OCI-LY3 (cell line): ENCODE results near the gene IFRD2.

Experiments used
- H2AFZ ChIP-seq: fragments of 200-600, 300-600 bp; shearing (Covaris generic); 2 replicates; pipeline ENCODE4 v1.6.0; 2014; ENCODE audit warnings: antibody characterized with exemption, low read depth, low read length
- H3K27ac ChIP-seq: fragments of 200-600, 300-600 bp; sonication (generic); 2 replicates; pipeline ENCODE4 v1.5.1; 2014; ENCODE audit warnings: mild to moderate bottlenecking, low read length, moderate library complexity, mixed read lengths
- H3K27me3 ChIP-seq: fragments of 200-600, 300-600 bp; sonication (generic); 2 replicates; pipeline ENCODE4 v1.6.1; 2014; ENCODE audit warnings: low read depth, low read length, mixed read lengths
- H3K36me3 ChIP-seq: fragments of 200-600, 300-600 bp; sonication (generic); replicated peaks from 2 replicates; pipeline ENCODE3; 2014; ENCODE audit warnings: low read depth, low read length, mixed read lengths
- H3K4me1 ChIP-seq: fragments of 300-600, 200-600 bp; sonication (generic); 2 replicates; pipeline ENCODE4 v1.6.1; 2014; ENCODE audit warnings: low read length, mixed read lengths
- H3K4me2 ChIP-seq: fragments of 200-600, 300-600 bp; sonication (generic); 2 replicates; pipeline ENCODE4 v1.6.1; 2014; ENCODE audit warnings: low read length, mixed read lengths
- H3K4me3 ChIP-seq: fragments of 300-600, 200-600 bp; sonication (generic); 2 replicates; pipeline ENCODE4 v1.5.1; 2014; ENCODE audit warnings: antibody characterized with exemption, mild to moderate bottlenecking, low read length, moderate library complexity
- H3K79me2 ChIP-seq: fragments of 300-600, 200-600 bp; shearing (Covaris generic); 2 replicates; pipeline ENCODE4 v1.6.1; 2014; ENCODE audit warnings: mild to moderate bottlenecking, low read length, mixed read lengths
- H3K9ac ChIP-seq: fragments of 300-600, 200-600 bp; shearing (Covaris generic); 2 replicates; pipeline ENCODE4 v1.6.0; 2014; ENCODE audit warnings: mild to moderate bottlenecking, low read length, moderate library complexity
- H3K9me3 ChIP-seq: fragments of 200-600, 300-600 bp; shearing (Covaris generic); 2 replicates; pipeline ENCODE4 v1.6.1; 2014; ENCODE audit warnings: low read length, mixed read lengths; ENCODE audit not compliant: insufficient read depth
- H4K20me1 ChIP-seq: fragments of 200-600, 300-600 bp; sonication (generic); 2 replicates; pipeline ENCODE4 v1.6.1; 2016; ENCODE audit warnings: low read length, mixed read lengths; ENCODE audit not compliant: insufficient read depth
- EZH2phosphoT487 ChIP-seq: fragments of 200-600 bp; shearing (Covaris generic); IDR thresholded peaks from 2 replicates; pipeline ENCODE4 v1.6.1; 2018; ENCODE audit warnings: antibody characterized with exemption, mixed run types, low read depth
- TF ChIP-seq, protein P1 (sequence below): fragments of 200-600, 300-600 bp; sonication (generic); IDR thresholded peaks from 2 replicates; pipeline ENCODE4 v1.5.1; 2014; ENCODE audit warnings: antibody characterized with exemption, low read length, low read depth

IFRD2 gene

GRCh38 chr3:50296721-50297383, 4.6 kb upstream of the IFRD2 start:
- Histone ChIP-seq H4K20me1 (no peaks in the 10 kb centered on the region), H3K9ac (no peak overlapping the region), H3K4me1 (peaks cover 22% of the 10 kb centered on the region), H2AFZ (no peak overlapping the region), H3K27ac (no peak overlapping the region), H3K4me3 (no peak overlapping the region), H3K9me3 (no peaks in the 10 kb centered on the region), H3K36me3 (no peaks in the 10 kb centered on the region), H3K27me3 (no peaks in the 10 kb centered on the region), H3K79me2 (peaks cover 11% of the 10 kb centered on the region), H3K4me2 (no peak overlapping the region)
- TF ChIP-seq, protein P1, sequence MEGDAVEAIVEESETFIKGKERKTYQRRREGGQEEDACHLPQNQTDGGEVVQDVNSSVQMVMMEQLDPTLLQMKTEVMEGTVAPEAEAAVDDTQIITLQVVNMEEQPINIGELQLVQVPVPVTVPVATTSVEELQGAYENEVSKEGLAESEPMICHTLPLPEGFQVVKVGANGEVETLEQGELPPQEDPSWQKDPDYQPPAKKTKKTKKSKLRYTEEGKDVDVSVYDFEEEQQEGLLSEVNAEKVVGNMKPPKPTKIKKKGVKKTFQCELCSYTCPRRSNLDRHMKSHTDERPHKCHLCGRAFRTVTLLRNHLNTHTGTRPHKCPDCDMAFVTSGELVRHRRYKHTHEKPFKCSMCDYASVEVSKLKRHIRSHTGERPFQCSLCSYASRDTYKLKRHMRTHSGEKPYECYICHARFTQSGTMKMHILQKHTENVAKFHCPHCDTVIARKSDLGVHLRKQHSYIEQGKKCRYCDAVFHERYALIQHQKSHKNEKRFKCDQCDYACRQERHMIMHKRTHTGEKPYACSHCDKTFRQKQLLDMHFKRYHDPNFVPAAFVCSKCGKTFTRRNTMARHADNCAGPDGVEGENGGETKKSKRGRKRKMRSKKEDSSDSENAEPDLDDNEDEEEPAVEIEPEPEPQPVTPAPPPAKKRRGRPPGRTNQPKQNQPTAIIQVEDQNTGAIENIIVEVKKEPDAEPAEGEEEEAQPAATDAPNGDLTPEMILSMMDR: no peak
- TF ChIP-seq EZH2phosphoT487: no peak

GRCh38 chr3:50295553-50296431, 3.6 kb upstream of the IFRD2 start:
- H3K79me2 ChIP-seq: peaks cover 21% of the 10 kb centered on the region
- TF ChIP-seq, protein P1: no peak
- TF ChIP-seq EZH2phosphoT487: no peak
- no peaks in the 10 kb centered on the region for H3K27me3 ChIP-seq
- peaks cover 23% of the 10 kb centered on the region for H3K4me1 ChIP-seq
- no peaks in the 10 kb centered on the region for H3K9me3 ChIP-seq
- H3K36me3 ChIP-seq: no peaks in the 10 kb centered on the region
- no peak overlapping the region for H3K4me2 ChIP-seq
- no peak overlapping the region for H3K9ac ChIP-seq
- H3K4me3 ChIP-seq: no peak overlapping the region
- no peaks in the 10 kb centered on the region for H4K20me1 ChIP-seq
- H3K27ac ChIP-seq: no peak overlapping the region
- H2AFZ ChIP-seq: no peak overlapping the region

- Histone ChIP-seq H4K20me1 (no peaks in the 10 kb centered on the region), H3K4me3 (no peak overlapping the region), H3K27ac (no peak overlapping the region), H3K9ac (no peak overlapping the region), H3K9me3 (no peaks in the 10 kb centered on the region), H3K27me3 (no peaks in the 10 kb centered on the region), H2AFZ (no peak overlapping the region), H3K79me2 (peaks cover 32% of the 10 kb centered on the region), H3K4me2 (no peak overlapping the region), H3K36me3 (peaks cover 10% of the 10 kb centered on the region), H3K4me1 (peaks cover 20% of the 10 kb centered on the region)
- TF ChIP-seq, protein P1: no peak
- no peak for TF ChIP-seq EZH2phosphoT487
Measured at GRCh38 chr3:50294492-50295403, 2.5 kb upstream of the IFRD2 start.
